ENCODE measurements around the gene SREK1IP1.
A peak's percentile ranks its signal among the peaks of the same experiment; 100 is the strongest.

Gene SREK1IP1

GRCh38 chr5:64682608-64683007 lies 85.9 kb downstream of the SREK1IP1 start:
- peak; percentile 12 for DNase-seq (ENCODE audit: low spot score)

DNA sequence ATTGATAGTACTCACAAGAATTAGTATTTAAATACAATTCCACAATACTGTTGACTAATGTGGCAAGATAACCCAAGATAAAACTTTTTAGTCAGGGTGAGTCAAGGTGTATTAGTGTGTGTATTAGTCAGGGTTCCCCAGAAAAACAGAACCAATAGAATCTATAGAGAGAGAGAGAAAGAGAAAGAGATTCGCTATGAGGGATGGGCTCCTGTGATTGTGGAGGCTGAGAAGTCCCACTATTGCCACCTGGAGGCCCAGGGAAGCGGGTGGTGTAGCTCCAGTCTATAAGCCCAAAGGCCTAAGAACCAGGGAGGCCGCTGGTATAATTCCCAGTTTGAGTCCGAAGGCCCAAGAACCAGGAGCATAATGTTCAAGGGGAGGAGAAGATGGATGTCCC lies 88.2 kb downstream of the SREK1IP1 start:
- no peak for DNase-seq (ENCODE audit: low spot score)

DNA sequence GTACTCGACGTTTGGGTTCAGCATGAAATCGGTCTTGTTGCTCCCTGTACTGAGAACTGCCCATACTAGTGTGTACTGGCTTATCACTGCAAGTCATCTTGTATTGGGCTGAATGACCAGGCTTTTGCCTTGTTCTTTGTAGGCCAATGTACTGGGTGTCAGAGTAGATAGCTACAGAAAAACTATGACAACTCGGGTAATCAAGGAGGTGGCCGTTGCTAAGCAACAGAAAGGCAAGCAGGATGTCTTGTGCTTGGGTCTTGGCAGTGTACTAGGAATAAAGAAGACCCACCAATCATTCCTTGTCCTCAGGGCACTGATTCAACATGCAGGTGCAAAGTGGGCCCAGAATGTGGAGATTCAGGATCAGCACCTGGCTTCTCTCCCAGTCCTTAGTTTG lies 90.1 kb downstream of the SREK1IP1 start:
- DNase-seq (ENCODE audit: low spot score): no peak

DNA sequence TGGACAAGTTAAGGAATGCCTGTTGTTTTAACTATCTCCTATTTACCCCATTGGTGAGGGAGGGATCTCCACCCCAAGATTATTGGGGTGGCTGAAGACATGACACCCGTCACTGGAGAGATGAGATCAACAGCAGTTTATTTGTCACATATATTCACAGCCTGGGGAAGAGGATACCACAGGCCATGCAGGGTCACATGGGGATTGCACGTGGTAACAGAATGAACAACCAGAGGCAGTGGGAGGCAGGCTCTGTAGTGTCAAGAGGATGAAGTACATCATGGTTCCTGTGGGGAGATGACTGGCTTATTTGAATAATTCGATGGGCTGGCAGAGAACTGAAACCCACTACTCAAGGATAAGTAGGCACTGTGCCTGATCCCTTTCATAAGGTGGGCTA lies 96.8 kb downstream of the SREK1IP1 start:
- DNase-seq (ENCODE audit: low spot score): no peak

- DNase-seq (ENCODE audit: low spot score): no peak
Observed at GRCh38 chr5:64670277-64670676, 98.2 kb downstream of the SREK1IP1 start.
